ENCODE results near the gene ZNF490.
"Not testable (repeated sequence)": the region's sequence is repeated elsewhere in the genome, so short reads cannot be mapped to it uniquely, and the experiment has no call there.

Gene ZNF490

DNA sequence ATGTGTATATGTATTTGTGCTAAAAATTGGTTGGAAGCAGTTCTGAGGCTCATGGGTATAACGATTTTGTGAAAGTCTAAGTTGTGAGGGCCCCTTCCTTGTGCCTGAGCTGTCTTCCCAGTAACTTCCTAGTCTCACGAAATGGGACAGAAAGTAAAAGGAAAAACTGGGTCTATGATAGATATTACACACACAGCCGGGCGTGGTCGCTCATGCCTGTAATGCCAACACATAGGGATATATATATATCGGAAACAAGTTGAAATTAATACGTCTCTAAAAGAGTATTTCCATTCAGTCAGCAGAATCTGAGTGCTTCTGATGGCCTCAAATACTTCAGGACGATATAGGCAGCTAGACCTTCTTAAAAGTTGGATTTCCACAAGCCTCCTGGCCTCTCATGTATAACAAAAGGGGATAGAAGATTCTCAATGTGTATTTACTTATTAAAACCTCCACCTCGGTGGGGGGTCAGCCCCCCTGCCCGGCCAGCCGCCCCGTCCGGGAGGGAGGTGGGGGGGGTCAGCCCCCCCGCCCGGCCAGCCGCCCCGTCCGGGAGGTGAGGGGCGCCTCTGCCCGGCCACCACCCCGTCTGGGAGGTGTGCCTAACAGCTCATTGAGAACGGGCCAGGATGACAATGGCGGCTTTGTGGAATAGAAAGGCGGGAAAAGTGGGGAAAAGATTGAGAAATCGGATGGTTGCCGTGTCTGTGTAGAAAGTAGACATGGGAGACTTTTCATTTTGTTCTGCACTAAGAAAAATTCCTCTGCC is 10.8 kb upstream of the ZNF490 start:
- not testable (repeated sequence) for DNase-seq (ENCODE audit: low spot score); FAIRE-seq

GRCh38 chr19:12617646-12618045 is 7.0 kb upstream of the ZNF490 start:
- no peak for DNase-seq (ENCODE audit: low spot score)
- FAIRE-seq: no peak

DNA sequence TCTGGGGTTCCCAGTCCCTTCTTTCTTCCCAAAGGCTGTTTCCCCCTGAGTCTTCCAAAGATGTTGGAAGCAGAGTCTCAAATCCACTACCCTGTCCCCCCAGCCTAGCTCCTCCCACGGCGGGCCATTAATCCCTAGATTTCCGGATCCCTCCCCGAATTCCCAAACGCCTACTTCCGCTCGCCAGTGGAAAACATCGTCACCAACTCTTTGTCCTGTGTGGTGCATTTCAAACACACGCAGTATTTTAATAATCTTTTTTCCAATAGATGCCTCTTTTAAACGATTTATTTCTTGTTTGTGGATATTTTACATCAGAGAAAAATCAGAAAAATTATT is 717 bp upstream of the ZNF490 start:
- DNase-seq (ENCODE audit: low spot score) (peak; percentile 28), FAIRE-seq (peak; percentile 36)

GRCh38 chr19:12607631-12608030 is 3.0 kb downstream of the ZNF490 start:
- DNase-seq (ENCODE audit: low spot score) (no peak), FAIRE-seq (no peak)

- DNase-seq (ENCODE audit: low spot score) (no peak), FAIRE-seq (no peak)
These were observed 3.8 kb downstream of the ZNF490 start for GRCh38 chr19:12606796-12607195.

GRCh38 chr19:12603714-12604113 is 6.9 kb downstream of the ZNF490 start:
- FAIRE-seq: no peak
- DNase-seq (ENCODE audit: low spot score): no peak

DNA sequence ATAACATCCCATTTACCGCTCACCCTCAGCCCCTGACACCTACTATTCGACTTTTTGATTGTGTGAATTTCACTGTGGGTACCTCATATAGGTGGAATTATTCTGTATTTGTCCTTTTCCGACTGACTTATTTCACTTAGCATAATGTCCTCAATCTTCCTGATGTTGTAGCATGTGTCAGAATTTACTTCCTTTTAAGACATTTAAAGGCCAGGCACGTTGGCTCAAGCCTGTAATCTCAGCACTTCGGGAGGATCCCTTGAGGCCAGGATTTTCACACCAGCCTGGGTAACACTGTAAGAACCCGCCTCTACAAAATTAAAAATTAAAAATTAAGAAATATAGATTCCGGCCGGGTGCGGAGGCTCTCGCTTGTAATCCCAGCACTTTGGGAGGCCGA is 13.0 kb downstream of the ZNF490 start:
- DNase-seq (ENCODE audit: low spot score) (no peak), FAIRE-seq (no peak)

DNA sequence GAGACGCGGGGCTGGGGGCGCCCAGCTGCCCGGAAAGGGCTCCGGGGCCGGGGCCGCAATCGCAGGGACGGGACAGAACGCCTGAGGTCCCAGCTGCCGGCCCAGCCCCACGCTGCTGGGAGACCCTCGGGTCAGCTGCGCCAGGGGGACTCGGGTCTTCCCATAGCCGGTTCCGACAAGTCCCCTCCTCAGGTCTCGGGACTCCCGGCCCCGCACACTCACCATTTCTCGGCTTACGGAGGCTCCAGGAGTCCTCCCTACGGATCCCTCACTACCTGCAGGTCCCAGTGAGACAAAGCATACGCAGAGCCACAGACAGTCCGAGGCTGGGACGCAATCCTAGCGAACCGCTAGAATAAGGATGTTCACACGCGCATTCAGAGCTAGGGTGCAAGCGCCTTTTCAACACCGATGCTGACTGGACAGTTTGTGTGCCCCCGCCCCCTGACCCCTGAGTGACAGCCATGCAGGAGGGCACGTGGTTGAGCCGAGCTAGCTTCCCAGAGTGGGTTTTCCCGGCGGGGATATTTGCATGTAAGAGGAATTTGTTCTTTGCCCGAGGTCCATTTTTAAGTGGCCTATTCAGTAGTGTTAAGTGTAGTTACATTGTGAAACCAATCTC is 13.6 kb downstream of the ZNF490 start:
- DNase-seq (ENCODE audit: low spot score): no peak
- FAIRE-seq: no peak

DNA sequence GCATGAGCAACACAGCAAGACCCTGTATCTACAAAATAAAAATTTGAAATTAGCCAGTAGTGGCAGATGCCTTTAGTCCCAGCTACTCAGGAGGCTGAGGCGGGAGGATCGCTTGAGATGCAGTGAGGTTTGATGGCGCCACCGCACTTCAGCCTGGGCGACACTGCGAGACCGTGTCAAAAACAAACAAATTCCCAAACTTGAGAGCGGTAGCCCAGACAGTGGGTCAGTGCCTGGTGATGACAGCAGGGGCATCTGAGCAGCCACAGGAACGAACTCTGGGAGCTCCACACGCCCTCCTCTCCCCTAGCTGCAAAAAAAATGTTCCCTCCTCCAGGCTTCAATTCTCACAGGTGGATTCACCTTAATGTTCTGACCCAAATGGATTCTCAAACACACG is 14.1 kb downstream of the ZNF490 start:
- FAIRE-seq: no peak

DNA sequence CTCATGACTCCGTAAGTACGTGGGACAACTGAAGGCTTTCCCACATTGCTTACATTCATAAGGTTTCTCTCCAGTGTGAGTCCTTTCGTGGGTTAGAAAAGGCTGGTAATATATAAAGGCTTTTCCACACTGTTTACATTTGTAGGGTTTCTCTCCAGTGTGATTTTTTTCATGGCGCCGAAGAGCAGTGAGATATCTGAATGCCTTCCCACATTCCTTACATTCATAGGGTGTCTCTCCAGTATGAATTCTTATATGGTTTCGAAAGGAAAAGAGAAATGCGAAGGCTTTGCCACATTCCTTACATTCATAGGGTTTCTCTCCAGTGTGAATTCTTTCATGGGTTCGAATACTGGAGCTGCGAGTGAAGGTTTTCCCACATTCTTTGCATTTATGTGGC is 29.5 kb downstream of the ZNF490 start:
- FAIRE-seq: no peak

More for the DNA sequence above, 14.1 kb downstream of the ZNF490 start:
- no peak for DNase-seq (ENCODE audit: low spot score)

DNA sequence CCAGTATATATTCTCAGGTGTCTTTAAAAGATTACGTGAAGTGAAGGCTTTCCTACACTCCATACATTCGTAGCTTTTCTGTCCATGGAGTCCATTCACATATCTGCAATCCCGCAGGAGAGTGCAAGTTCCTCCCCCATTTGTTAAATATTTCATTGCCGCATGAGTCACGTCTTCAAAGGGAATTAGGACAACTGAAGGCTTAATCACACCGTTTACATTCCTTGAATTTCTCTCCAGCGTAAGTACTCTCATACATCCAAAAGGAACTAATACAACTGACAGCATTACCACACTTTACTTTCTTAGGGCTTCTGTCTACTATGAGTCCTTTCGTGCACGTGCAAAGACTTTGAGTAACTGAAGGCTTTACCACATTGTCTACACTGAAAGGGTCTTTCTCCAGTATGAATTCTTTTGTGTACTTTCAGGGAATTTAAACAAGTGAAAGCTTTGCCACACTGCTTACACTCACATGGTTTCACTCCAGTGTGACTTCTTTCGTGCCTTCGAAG is 30.4 kb downstream of the ZNF490 start:
- DNase-seq (ENCODE audit: low spot score) (peak; percentile 86), FAIRE-seq (peak; percentile 82)

More for the DNA sequence above, 29.5 kb downstream of the ZNF490 start:
- DNase-seq (ENCODE audit: low spot score): peak; percentile 19

GRCh38 chr19:12578641-12579040 is 32.0 kb downstream of the ZNF490 start:
- FAIRE-seq: no peak

DNA sequence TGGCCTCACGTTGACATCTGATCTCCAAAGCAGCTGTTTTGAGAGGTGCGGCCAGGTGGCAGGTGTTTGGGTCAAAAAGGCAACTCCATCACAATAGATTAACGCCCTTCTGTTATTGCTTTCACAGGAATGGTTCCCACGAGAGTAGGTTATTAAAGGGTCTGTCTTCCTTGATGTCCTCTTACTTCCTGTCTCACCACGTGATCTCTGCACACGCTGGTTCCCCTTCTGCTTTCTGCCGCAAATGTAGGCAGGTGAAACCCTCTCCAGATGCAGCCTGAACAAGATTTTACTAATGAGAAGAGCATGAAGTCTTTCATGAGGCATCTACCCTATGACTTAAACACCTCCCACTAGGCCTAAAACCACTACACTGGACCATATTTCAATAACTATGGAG is 36.6 kb downstream of the ZNF490 start:
- DNase-seq (ENCODE audit: low spot score) (no peak), FAIRE-seq (no peak)

More at GRCh38 chr19:12578641-12579040, 32.0 kb downstream of the ZNF490 start:
- DNase-seq (ENCODE audit: low spot score): no peak

DNA sequence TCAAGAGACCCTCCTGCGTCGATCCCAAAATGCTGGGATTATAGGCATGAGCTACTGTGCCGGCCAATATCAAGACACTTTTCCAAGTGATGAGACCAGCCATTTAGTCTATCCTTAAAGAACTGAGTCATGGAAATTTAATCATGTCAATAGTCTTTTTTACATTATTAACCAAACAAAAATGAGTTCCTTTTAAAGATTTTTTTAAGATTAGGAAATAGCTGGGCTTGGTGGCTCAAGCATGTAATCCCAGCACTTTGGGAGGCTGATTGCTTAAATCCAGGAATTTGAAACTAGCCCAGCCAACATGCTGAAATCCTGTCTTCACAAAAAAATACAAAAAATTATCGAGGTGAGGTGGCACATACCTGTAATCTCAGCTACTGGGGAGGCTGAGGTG is 42.7 kb downstream of the ZNF490 start:
- no peak for FAIRE-seq

GRCh38 chr19:12566380-12566779 is 44.2 kb downstream of the ZNF490 start:
- not testable (repeated sequence) for FAIRE-seq; DNase-seq (ENCODE audit: low spot score)

More for the DNA sequence above, 42.7 kb downstream of the ZNF490 start:
- DNase-seq (ENCODE audit: low spot score): no peak

GRCh38 chr19:12564016-12564664 is 46.5 kb downstream of the ZNF490 start:
- FAIRE-seq (peak; percentile 57), DNase-seq (ENCODE audit: low spot score) (peak; percentile 66)

GRCh38 chr19:12555456-12555930 is 55.1 kb downstream of the ZNF490 start:
- FAIRE-seq (no peak), DNase-seq (ENCODE audit: low spot score) (no peak)

DNA sequence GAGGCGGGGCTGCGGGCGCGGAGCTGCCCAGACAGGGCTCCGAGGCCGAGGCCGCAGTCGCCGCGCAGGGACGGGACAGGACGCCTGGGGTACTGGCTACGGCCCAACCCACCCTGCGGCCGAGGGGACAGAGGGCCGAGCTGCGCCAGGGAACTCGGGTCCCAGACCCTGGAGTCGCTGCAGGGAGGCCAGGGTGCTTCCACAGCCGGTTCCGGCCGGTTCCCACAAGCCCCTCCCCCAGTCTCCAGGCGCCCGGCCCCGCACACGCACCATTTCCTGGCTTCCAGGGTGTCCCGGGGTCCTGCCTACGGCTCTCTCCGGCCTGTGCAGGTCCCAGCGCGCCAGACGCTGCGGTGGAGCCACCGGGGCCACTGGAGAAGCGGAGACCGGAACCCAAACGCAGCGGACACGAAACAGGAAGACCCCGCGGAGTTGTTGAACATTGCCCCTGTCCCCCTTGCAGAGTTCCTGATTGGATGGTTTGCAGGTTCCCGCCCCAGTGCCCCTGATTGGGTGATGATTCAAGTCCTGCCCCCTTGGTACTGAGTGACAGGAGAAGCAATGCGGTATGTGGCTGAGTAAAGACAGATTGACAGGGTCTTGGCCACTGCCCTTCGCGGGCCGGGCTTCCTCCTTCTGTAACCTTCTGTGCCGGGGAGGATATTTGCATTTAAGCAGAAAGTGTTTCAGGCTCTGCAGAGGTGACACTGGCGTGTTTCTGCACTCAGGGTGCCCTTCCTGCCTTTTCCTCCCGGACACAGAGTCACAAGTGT is 59.4 kb downstream of the ZNF490 start, which contains the start of gene ZNF564:
TSS of gene ZNF564 (minus strand) at position 423 of the 773 bp plus-strand sequence. CDS start at position 273, 150 bp downstream.
- DNase-seq (ENCODE audit: low spot score) (peak; percentile 97), FAIRE-seq (peak; percentile 91)

GRCh38 chr19:12546903-12547302 is 63.7 kb downstream of the ZNF490 start:
- DNase-seq (ENCODE audit: low spot score) (no peak), FAIRE-seq (no peak)

- DNase-seq (ENCODE audit: low spot score): no peak
- no peak for FAIRE-seq
These were observed 64.5 kb downstream of the ZNF490 start for GRCh38 chr19:12546068-12546467.

GRCh38 chr19:12545267-12545666 is 65.3 kb downstream of the ZNF490 start:
- FAIRE-seq (no peak), DNase-seq (ENCODE audit: low spot score) (no peak)
